Liver (tissue), 9 donors: Measurements from ENCODE around the gene CAMK1D. TPM values are rescaled to one million over a fixed set of nuclear protein-coding genes. Genes with fewer than 3 reads are reported as not detected.

Experiments used
- DNase-seq: peaks from one replicate; pipeline ENCODE4 v3.0.0-alpha.2; 2017; ENCODE audit warnings: low spot score
- H3K27ac ChIP-seq, 2 donors: one replicate each; pipeline ENCODE4 v1.7.0; 2013; ENCODE audit warnings: inconsistent platforms in 2 of 2, low read length in 2 of 2, control low read depth in 1 of 2, low read depth in 1 of 2, mild to moderate bottlenecking in 1 of 2
- H3K27me3 ChIP-seq, 4 donors: one replicate each; pipeline versions ENCODE4 v1.6.1 to v1.7.0; 2013; ENCODE audit warnings: low read length in 3 of 4, inconsistent platforms in 1 of 4, mild to moderate bottlenecking in 1 of 4, moderate library complexity in 1 of 4; ENCODE audit not compliant: control insufficient read depth in 4 of 4, insufficient read depth in 4 of 4
- H3K36me3 ChIP-seq, 4 donors: one replicate each; pipeline versions ENCODE4 v1.6.1 to v1.7.0; 2013; ENCODE audit warnings: low read length in 3 of 4, mild to moderate bottlenecking in 3 of 4, low read depth in 1 of 4, moderate library complexity in 1 of 4; ENCODE audit not compliant: control insufficient read depth in 4 of 4, insufficient read depth in 3 of 4
- H3K4me1 ChIP-seq, 4 donors: one replicate each; pipeline versions ENCODE4 v1.6.1 to v1.7.0; 2013; ENCODE audit warnings: low read length in 3 of 4, mild to moderate bottlenecking in 3 of 4, moderate library complexity in 1 of 4; ENCODE audit not compliant: control insufficient read depth in 4 of 4, insufficient read depth in 4 of 4
- H3K4me3 ChIP-seq, 3 donors: one replicate each; pipeline versions ENCODE4 v1.6.1 to v1.7.0; 2013; ENCODE audit warnings: low read length in 3 of 3, control low read depth in 1 of 3, low read depth in 1 of 3, mild to moderate bottlenecking in 1 of 3
- H3K9ac ChIP-seq, 2 donors: one replicate each; pipeline ENCODE4 v1.7.0; 2013; ENCODE audit warnings: low read length in 2 of 2, mild to moderate bottlenecking in 2 of 2, moderate library complexity in 2 of 2, control low read depth in 1 of 2, low read depth in 1 of 2
- H3K9me3 ChIP-seq, 4 donors: one replicate each; pipeline versions ENCODE4 v1.6.1 to v1.7.0; 2013; ENCODE audit warnings: low read length in 3 of 4; ENCODE audit not compliant: control insufficient read depth in 4 of 4
- FOXA1 ChIP-seq: IDR thresholded peaks from 2 replicates; pipeline ENCODE4 v1.6.1; 2016; ENCODE audit warnings: antibody characterized with exemption
- FOXA2 ChIP-seq: IDR thresholded peaks from 2 replicates; pipeline ENCODE4 v1.6.1; 2016; ENCODE audit warnings: antibody characterized with exemption
- GABPA ChIP-seq, 2 donors: IDR thresholded peaks in 1 of 2; conservative IDR thresholded peaks in 1 of 2; 2 replicates each; pipeline ENCODE4 v1.6.1; 2016; ENCODE audit warnings: antibody characterized with exemption in 2 of 2, mild to moderate bottlenecking in 1 of 2, moderate library complexity in 1 of 2
- HNF4A ChIP-seq, 2 donors: conservative IDR thresholded peaks; 2 replicates each; pipeline ENCODE4 v1.6.1; 2016; ENCODE audit warnings: antibody characterized with exemption in 2 of 2, mild to moderate bottlenecking in 2 of 2
- HNF4G ChIP-seq: IDR thresholded peaks from 2 replicates; pipeline ENCODE4 v1.6.1; 2016; ENCODE audit warnings: antibody characterized with exemption
- JUND ChIP-seq, 2 donors: IDR thresholded peaks; 2 replicates each; pipeline ENCODE4 v1.6.1; 2016; ENCODE audit warnings: antibody characterized with exemption in 2 of 2
- NR2F2 ChIP-seq: IDR thresholded peaks from 2 replicates; pipeline ENCODE4 v1.6.1; 2016; ENCODE audit warnings: antibody characterized with exemption
- RAD21 ChIP-seq, 2 donors: IDR thresholded peaks; 2 replicates each; pipeline ENCODE4 v1.6.1; 2016; ENCODE audit warnings: antibody characterized with exemption in 2 of 2, mild to moderate bottlenecking in 2 of 2
- RXRA ChIP-seq, 2 donors: IDR thresholded peaks; 2 replicates each; pipeline ENCODE4 v1.6.1; 2017 to 2018; ENCODE audit warnings: antibody characterized with exemption in 2 of 2, mild to moderate bottlenecking in 1 of 2
- SP1 ChIP-seq: IDR thresholded peaks from 2 replicates; pipeline ENCODE4 v1.6.1; 2018; ENCODE audit warnings: antibody characterized with exemption, mild to moderate bottlenecking
- TAF1 ChIP-seq: conservative IDR thresholded peaks from 2 replicates; pipeline ENCODE4 v1.6.1; 2016; ENCODE audit warnings: antibody characterized with exemption, mild to moderate bottlenecking
- WGBS: extraction: QIAGEN DNeasy Blood & Tissue Kit; methylation state at CpG from one replicate; pipeline ENCODE4 v1.1.7; 2013; 5-methylcytosine and 5-hydroxymethylcytosine counted together
- polyA plus RNA-seq, 2 donors: library from polyadenylated mRNA; stranded (reverse) in 1 of 2; unstranded in 1 of 2; fragments of 200-250 nt in 1 of 2; fragments of >200 nt in 1 of 2; fragmentation: Nextera tagmentation in 1 of 2; extraction: Ambion mirVana in 1 of 2; gene quantifications; one replicate each; pipeline versions ENCODE4 v1.2.1 to v1.2.3, GENCODE V29; 2013 to 2015
- total RNA-seq, 2 donors: library from RNA; depleted of rRNA; stranded (reverse); fragments of >200 nt; gene quantifications; one replicate each; pipeline ENCODE4 v1.2.3, GENCODE V29; 2014
- TF ChIP-seq, protein P1 (sequence below): IDR thresholded peaks from 2 replicates; pipeline ENCODE4 v1.6.1; 2016; ENCODE audit warnings: antibody characterized with exemption
- TF ChIP-seq, protein P2 (sequence below): IDR thresholded peaks from 2 replicates; pipeline ENCODE4 v1.6.1; 2016; ENCODE audit warnings: antibody characterized with exemption, mild to moderate bottlenecking
- TF ChIP-seq, protein P3 (sequence below): IDR thresholded peaks from 2 replicates; pipeline ENCODE4 v1.6.1; 2016; ENCODE audit warnings: antibody characterized with exemption
- TF ChIP-seq, protein P4 (sequence below): fragments of 150-350 bp; IDR thresholded peaks from 2 replicates; pipeline ENCODE4 v1.5.1; 2017; ENCODE audit warnings: improper control_type of control experiment, low read depth, low read length; ENCODE audit not compliant: missing input control
- donor health status: healthy.
- donor health status: healthy.
- donor health status: healthy.
- donor health status: healthy.
- donor health status: healthy.

CAMK1D gene
- total and polyA plus RNA-seq, 4 donors, result 2.7 to 10.1 (median 4.2) TPM

DNA sequence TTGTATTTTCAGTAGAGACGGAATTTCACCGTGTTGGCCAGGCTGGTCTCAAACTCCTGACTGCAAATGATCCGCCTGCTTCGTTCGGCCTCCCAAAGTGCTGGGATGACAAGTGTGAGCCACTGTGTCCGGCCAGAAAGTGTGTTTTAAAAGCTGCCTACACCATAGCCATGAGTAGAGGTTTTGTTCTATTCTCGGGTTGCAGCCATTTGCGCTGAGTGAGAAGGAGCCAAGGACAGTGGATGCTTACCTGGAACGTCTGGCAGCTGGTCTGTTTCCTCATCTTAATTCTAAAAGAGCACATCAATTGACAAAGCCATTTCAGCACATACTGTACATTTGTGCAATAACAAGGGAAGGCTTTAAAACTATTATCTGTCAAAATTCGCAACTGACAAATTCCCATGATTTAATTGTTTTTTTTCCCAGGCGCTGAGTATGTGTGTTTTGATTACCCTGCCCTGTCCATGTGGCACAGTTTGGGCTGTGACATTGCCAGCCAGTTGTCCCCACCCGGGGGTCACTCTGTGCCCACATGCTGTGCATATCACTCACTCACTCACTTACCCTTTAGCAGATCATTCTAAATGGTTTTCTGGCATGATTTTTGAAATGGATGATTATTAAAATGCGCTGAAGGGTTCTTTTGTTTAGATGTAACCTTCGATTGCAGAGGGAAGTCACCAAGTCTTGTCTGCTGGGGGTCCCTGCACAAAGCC lies 400.6 kb downstream of the CAMK1D start:
- H3K27me3 ChIP-seq, result no peaks in the 10 kb centered on the region
- no peak for DNase-seq
- H3K36me3 ChIP-seq, result no peaks in the 10 kb centered on the region
- H3K4me3 ChIP-seq, result no peak overlapping the region
- TF ChIP-seq HNF4G (no peak), FOXA2 (no peak), RXRA (IDR thresholded peaks at IDR 0.05) (no peak), JUND (IDR thresholded peaks at IDR 0.05) (no peak)
- TF ChIP-seq, protein P1, sequence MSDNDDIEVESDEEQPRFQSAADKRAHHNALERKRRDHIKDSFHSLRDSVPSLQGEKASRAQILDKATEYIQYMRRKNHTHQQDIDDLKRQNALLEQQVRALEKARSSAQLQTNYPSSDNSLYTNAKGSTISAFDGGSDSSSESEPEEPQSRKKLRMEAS, result no peak
- TF ChIP-seq, protein P2, sequence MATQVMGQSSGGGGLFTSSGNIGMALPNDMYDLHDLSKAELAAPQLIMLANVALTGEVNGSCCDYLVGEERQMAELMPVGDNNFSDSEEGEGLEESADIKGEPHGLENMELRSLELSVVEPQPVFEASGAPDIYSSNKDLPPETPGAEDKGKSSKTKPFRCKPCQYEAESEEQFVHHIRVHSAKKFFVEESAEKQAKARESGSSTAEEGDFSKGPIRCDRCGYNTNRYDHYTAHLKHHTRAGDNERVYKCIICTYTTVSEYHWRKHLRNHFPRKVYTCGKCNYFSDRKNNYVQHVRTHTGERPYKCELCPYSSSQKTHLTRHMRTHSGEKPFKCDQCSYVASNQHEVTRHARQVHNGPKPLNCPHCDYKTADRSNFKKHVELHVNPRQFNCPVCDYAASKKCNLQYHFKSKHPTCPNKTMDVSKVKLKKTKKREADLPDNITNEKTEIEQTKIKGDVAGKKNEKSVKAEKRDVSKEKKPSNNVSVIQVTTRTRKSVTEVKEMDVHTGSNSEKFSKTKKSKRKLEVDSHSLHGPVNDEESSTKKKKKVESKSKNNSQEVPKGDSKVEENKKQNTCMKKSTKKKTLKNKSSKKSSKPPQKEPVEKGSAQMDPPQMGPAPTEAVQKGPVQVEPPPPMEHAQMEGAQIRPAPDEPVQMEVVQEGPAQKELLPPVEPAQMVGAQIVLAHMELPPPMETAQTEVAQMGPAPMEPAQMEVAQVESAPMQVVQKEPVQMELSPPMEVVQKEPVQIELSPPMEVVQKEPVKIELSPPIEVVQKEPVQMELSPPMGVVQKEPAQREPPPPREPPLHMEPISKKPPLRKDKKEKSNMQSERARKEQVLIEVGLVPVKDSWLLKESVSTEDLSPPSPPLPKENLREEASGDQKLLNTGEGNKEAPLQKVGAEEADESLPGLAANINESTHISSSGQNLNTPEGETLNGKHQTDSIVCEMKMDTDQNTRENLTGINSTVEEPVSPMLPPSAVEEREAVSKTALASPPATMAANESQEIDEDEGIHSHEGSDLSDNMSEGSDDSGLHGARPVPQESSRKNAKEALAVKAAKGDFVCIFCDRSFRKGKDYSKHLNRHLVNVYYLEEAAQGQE, result no peak
- TF ChIP-seq, protein P3, sequence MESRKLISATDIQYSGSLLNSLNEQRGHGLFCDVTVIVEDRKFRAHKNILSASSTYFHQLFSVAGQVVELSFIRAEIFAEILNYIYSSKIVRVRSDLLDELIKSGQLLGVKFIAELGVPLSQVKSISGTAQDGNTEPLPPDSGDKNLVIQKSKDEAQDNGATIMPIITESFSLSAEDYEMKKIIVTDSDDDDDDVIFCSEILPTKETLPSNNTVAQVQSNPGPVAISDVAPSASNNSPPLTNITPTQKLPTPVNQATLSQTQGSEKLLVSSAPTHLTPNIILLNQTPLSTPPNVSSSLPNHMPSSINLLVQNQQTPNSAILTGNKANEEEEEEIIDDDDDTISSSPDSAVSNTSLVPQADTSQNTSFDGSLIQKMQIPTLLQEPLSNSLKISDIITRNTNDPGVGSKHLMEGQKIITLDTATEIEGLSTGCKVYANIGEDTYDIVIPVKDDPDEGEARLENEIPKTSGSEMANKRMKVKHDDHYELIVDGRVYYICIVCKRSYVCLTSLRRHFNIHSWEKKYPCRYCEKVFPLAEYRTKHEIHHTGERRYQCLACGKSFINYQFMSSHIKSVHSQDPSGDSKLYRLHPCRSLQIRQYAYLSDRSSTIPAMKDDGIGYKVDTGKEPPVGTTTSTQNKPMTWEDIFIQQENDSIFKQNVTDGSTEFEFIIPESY, result no peak
- no peak overlapping the region for H3K27ac ChIP-seq
- WGBS, result 95% methylated on average over 14 of the region's 14 CpGs
- H3K4me1 ChIP-seq, result no peaks in the 10 kb centered on the region
- H3K9me3 ChIP-seq, result no peaks in the 10 kb centered on the region
- no peak overlapping the region for H3K9ac ChIP-seq

DNA sequence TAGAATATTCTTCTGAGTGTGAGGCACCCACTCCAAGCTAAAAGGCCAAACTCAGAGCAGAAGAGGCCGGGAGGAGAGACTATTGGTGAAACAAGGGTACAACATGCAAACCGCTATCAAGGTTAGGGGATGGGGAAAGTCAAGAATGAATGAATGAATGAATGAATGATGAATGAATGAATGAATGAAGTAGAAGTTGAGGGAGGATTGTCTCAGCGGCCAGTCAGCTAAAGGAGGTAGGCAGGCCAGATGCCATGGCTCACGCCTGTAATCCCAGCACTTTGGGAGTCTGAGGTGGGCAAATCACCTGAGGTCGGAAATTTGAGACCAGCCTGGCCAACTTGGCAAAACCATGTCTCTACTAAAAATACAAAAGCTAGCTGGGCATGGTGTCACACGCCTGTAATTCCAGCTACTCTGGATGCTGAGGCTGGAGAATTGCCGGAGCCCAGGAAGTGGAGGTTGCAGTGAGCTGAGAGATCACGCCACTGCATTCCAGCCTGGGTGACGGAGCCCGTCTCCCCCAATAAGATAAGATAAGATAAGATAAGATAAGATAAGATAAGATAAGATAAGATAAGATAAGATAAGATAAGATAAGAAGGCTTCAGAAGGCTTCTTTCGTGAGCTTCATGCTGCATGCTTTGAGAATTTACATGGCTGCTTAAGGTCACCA lies 401.3 kb downstream of the CAMK1D start:
- Histone ChIP-seq H3K27ac (no peak overlapping the region), H3K4me3 (no peak overlapping the region), H3K9ac (no peak overlapping the region), H3K9me3 (no peaks in the 10 kb centered on the region), H3K4me1 (no peaks in the 10 kb centered on the region), H3K36me3 (no peaks in the 10 kb centered on the region), H3K27me3 (no peaks in the 10 kb centered on the region)
- no peak for DNase-seq
- TF ChIP-seq, protein P4, sequence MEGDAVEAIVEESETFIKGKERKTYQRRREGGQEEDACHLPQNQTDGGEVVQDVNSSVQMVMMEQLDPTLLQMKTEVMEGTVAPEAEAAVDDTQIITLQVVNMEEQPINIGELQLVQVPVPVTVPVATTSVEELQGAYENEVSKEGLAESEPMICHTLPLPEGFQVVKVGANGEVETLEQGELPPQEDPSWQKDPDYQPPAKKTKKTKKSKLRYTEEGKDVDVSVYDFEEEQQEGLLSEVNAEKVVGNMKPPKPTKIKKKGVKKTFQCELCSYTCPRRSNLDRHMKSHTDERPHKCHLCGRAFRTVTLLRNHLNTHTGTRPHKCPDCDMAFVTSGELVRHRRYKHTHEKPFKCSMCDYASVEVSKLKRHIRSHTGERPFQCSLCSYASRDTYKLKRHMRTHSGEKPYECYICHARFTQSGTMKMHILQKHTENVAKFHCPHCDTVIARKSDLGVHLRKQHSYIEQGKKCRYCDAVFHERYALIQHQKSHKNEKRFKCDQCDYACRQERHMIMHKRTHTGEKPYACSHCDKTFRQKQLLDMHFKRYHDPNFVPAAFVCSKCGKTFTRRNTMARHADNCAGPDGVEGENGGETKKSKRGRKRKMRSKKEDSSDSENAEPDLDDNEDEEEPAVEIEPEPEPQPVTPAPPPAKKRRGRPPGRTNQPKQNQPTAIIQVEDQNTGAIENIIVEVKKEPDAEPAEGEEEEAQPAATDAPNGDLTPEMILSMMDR, result no peak
- TF ChIP-seq HNF4A (conservative IDR thresholded peaks at IDR 0.05), result no peak
- no peak for TF ChIP-seq NR2F2
- TF ChIP-seq FOXA1, result no peak
- no peak for TF ChIP-seq HNF4G
- no peak for TF ChIP-seq TAF1
- TF ChIP-seq, protein P1, result no peak
- no peak for TF ChIP-seq SP1
- TF ChIP-seq, protein P2, result no peak
- TF ChIP-seq RAD21 (IDR thresholded peaks at IDR 0.05), result no peak
- no peak for TF ChIP-seq GABPA (IDR thresholded peaks at IDR 0.05 in 1 of 2, conservative IDR thresholded peaks at IDR 0.05 in 1 of 2)
- 91% methylated on average over 11 of the region's 11 CpGs for WGBS
